ENCODE data around the gene ST3GAL3.
A peak's percentile ranks its signal among the peaks of the same experiment; 100 is the strongest.
"Not testable (repeated sequence)": the region's sequence is repeated elsewhere in the genome, so short reads cannot be mapped to it uniquely, and the experiment has no call there.

Gene ST3GAL3

GRCh38 chr1:43828574-43828973 is 121.2 kb downstream of the ST3GAL3 start:
- no peak for DNase-seq

- DNase-seq: no peak
Measured at GRCh38 chr1:43830802-43831201, 123.5 kb downstream of the ST3GAL3 start.

GRCh38 chr1:43831851-43832250 is 124.5 kb downstream of the ST3GAL3 start:
- no peak for DNase-seq

GRCh38 chr1:43832255-43832654 is 124.9 kb downstream of the ST3GAL3 start:
- DNase-seq: no peak

DNA sequence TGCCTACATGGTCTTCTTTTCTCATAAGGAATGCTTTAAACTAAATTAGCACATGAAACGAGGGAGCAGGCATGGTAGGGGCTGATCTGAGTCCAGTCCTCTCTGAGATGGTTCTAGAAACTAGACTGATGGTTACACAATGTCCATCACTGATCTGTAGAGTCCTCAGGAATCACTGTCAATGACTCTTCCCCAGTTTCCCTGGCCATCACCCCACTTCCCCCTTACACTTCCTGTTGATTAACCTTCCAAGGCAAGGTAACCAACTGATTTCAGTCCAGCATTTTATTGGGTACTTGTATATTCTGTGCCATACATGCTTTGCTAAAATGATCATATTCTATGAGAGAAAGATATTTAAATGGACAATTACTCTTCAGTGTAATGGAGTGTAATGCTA is 125.7 kb downstream of the ST3GAL3 start:
- DNase-seq: no peak

DNA sequence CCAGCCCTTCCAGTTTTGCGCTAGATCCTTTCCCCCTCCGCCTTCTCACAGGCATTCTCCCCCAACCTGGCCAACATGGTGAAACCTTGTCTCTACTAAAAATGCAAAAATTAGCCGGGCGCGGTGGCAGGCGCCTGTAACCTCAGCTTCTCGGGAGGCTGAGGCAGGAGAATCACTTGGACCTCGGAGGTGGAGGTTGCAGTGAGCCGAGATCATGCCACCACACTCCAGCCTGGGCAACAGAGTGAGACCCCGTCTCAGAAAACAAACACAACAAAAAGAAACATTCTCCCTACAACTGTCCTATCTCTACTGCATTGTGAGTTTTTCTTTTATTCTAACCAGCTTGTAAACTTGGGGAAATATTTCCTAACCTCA is 126.6 kb downstream of the ST3GAL3 start:
- DNase-seq: not testable (repeated sequence)

GRCh38 chr1:43834280-43835081 is 127.1 kb downstream of the ST3GAL3 start:
- DNase-seq: no peak

GRCh38 chr1:43835082-43836021 is 128.0 kb downstream of the ST3GAL3 start:
- DNase-seq: no peak

GRCh38 chr1:43836267-43836951 is 129.1 kb downstream of the ST3GAL3 start:
- DNase-seq: peak; percentile 95

GRCh38 chr1:43839056-43839455 is 131.7 kb downstream of the ST3GAL3 start:
- no peak for DNase-seq

DNA sequence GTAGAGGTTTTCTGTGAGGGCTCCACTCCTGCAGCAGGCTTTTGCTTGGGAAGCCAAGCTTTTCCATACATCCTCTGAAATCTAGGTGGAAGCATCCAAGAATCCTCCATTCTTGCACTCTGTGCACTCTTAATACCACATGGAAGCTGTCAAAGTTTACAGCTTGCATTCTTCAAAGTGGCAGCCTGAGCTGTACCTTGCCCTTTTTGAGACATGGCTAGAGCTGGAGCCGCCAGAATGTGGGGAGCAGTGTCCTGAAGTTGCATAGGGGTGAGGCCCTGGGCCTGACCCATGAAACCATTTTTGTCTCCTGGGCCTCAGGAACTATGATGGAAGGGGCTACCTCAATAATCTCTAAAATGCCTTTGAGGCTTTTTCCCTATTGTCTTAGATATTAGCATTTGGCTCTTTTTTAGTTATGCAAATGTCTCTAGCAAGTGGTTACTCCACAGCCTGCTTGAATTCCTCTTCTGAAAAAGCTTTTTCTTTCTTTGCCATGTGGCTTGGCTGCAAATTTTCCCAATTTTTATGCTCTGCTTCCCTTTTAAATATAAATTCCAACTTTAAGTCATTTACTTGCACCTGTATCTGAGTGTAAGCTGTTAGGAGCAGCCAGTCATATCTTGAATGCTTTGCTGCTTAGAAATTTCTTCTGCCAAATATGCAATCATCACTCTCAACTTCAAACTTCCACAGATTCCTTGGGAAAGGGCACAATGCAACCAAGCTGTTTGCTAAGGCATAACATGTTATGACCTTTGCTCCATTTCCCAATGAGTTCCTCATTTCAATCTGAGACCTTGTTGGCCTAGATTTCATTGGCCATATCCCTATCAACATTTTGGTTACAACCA is 134.2 kb downstream of the ST3GAL3 start:
- no peak for DNase-seq

GRCh38 chr1:43842175-43842498 is 134.8 kb downstream of the ST3GAL3 start:
- DNase-seq: no peak

- DNase-seq: no peak
Measured at GRCh38 chr1:43843684-43844083, 136.3 kb downstream of the ST3GAL3 start.

DNA sequence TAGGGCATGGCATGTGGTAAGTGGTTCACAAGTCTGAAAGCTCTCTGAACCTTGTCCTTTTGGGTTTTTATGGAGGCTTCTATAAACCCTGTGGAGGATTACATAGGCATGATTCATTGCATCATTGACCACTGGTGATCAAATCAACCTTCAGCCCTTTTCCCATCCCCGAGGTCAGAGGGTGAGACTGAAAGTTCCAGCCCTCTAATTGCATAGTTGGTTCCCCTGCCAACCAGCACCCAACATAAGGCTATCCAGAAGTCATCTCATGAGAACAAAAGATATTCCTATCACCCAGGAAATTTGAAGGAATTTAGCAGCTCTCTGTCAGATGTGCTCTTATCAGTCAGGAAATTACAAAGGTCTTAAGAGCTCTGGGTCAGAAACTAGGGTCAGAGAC is 136.8 kb downstream of the ST3GAL3 start:
- no peak for DNase-seq

- no peak for DNase-seq
Measured at GRCh38 chr1:43847290-43847689, 140.0 kb downstream of the ST3GAL3 start.

GRCh38 chr1:43847882-43848281 is 140.5 kb downstream of the ST3GAL3 start:
- no peak for DNase-seq

GRCh38 chr1:43849670-43850069 is 142.3 kb downstream of the ST3GAL3 start:
- no peak for DNase-seq

DNA sequence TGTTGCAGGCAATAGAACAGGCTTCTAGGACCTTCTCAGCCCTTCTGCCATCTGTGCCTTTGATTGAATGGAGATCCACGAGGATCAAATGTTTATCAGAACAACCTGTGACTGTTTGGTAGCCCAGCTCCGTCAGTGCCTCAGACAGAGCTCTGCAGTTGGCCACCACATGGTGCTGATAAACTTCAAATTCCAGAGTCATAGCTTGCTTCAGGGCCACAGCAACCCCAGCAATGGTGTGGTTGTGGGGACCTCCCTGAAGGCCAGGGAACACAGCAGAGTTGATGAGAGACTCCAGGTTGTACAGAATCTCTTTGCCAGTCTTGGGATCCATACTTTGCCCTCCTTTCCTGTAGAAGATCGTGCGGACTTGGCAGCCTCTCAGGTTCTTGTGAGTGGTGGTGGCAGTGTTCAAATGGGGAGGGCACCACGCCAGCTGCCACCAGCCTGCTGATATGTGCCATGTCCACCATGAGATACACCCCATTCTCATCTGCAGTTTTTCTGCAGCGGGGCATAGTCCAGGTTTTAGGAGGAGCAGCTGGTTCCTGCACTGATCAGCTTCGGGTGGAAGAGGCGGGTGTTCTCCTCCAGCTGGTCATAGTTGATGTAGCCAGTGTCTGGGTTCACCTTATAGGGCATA is 143.4 kb downstream of the ST3GAL3 start:
- no peak for DNase-seq

- DNase-seq: no peak
Measured at GRCh38 chr1:43851561-43852338, 144.4 kb downstream of the ST3GAL3 start.

DNA sequence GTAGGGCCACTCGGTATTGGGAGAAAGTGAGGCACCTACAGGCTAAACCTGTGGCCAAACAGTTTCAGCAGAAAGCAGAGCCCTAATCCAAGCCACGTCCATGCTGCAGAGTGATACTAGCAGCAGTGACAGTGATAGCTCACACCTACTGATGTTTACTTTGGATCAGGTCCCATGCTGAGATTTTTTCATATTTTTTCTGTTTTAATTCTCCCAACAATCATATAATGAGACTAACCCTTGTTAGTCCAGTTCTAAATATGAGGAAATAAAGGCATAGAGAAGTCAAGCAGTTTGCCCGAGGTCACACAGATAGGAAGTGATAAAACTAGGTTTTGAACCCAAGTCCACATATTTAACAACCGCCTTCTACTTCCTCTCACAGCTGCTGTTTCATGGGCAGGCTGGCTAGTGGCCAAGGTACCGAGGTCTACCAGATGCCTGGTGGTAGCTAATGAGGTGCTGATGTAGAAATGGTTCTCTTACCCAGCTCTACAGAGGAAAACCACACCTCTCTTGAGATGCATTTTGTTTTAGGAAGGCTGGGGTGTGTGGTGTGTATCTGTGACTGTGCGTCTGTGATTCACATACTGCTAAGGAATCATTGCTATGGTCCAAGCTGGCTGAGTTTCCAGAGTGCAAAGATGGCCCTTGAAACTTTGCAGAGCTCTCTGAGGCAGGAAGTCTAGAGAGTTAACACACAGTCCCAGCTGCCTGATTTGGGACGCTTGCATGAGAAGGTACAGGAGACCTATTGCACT is 146.0 kb downstream of the ST3GAL3 start:
- DNase-seq: peak; percentile 97
